HEK293 (cell line): ENCODE results near the gene GOLGA8S.
"Not testable (repeated sequence)": the region's sequence is repeated elsewhere in the genome, so short reads cannot be mapped to it uniquely, and the experiment has no call there.

Experiments
- CTCF ChIP-seq: fragments of 450-650 bp; formaldehyde crosslinking; IDR thresholded peaks from 2 replicates; pipeline ENCODE4 v1.5.1; 2016; ENCODE audit warnings: missing biosample characterization, missing genetic modification characterization
- ZNF423 ChIP-seq: fragments of 450-650 bp; formaldehyde crosslinking; IDR thresholded peaks from 2 replicates; pipeline ENCODE4 v1.5.1; 2016; ENCODE audit warnings: missing biosample characterization, missing genetic modification characterization
- ZNF558 ChIP-seq: fragments of 450-650 bp; formaldehyde crosslinking; IDR thresholded peaks from 2 replicates; pipeline ENCODE4 v1.5.1; 2016; ENCODE audit warnings: missing biosample characterization, missing genetic modification characterization
- ZNF585B ChIP-seq: fragments of 450-650 bp; formaldehyde crosslinking; IDR thresholded peaks from 2 replicates; pipeline ENCODE4 v1.5.1; 2016; ENCODE audit warnings: missing biosample characterization, missing genetic modification characterization

- not testable (repeated sequence) for TF ChIP-seq ZNF558 (tag by site-specific recombination); ZNF423; CTCF (tag by site-specific recombination); ZNF585B (tag by site-specific recombination)
Observed at GRCh38 chr15:23372891-23373600, 18.5 kb downstream of the GOLGA8S start.
